Thyroid gland (tissue), 4 donors: Measurements from ENCODE around the gene WDR31.

Experiments used
- POLR2A ChIP-seq, 2 donors: fragments of 450-650 bp; IDR thresholded peaks; one replicate each; pipeline ENCODE4 v1.6.1; 2017; ENCODE audit warnings: antibody characterized with exemption in 2 of 2, mild to moderate bottlenecking in 2 of 2, moderate library complexity in 1 of 2
- TF ChIP-seq, protein P1 (sequence below), 6 experiments: fragments of 200-600 bp in 3 of 6; fragments of 450-650 bp in 3 of 6; sonication (generic) in 3 of 6; IDR thresholded peaks; one replicate each; pipeline ENCODE4 v1.5.1; 2016 to 2019; ENCODE audit warnings: antibody characterized with exemption in 6 of 6, mild to moderate bottlenecking in 2 of 6, inconsistent platforms in 1 of 6, moderate library complexity in 1 of 6

GRCh38 chr9:113298924-113299770 is 40.9 kb downstream of the WDR31 start:
- TF ChIP-seq, protein P1, sequence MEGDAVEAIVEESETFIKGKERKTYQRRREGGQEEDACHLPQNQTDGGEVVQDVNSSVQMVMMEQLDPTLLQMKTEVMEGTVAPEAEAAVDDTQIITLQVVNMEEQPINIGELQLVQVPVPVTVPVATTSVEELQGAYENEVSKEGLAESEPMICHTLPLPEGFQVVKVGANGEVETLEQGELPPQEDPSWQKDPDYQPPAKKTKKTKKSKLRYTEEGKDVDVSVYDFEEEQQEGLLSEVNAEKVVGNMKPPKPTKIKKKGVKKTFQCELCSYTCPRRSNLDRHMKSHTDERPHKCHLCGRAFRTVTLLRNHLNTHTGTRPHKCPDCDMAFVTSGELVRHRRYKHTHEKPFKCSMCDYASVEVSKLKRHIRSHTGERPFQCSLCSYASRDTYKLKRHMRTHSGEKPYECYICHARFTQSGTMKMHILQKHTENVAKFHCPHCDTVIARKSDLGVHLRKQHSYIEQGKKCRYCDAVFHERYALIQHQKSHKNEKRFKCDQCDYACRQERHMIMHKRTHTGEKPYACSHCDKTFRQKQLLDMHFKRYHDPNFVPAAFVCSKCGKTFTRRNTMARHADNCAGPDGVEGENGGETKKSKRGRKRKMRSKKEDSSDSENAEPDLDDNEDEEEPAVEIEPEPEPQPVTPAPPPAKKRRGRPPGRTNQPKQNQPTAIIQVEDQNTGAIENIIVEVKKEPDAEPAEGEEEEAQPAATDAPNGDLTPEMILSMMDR (IDR thresholded peaks at IDR 0.05), result no peak
- TF ChIP-seq POLR2A (IDR thresholded peaks at IDR 0.05), result no peak
